ENCODE data around the gene EEF1AKMT3.

EEF1AKMT3 gene

DNA sequence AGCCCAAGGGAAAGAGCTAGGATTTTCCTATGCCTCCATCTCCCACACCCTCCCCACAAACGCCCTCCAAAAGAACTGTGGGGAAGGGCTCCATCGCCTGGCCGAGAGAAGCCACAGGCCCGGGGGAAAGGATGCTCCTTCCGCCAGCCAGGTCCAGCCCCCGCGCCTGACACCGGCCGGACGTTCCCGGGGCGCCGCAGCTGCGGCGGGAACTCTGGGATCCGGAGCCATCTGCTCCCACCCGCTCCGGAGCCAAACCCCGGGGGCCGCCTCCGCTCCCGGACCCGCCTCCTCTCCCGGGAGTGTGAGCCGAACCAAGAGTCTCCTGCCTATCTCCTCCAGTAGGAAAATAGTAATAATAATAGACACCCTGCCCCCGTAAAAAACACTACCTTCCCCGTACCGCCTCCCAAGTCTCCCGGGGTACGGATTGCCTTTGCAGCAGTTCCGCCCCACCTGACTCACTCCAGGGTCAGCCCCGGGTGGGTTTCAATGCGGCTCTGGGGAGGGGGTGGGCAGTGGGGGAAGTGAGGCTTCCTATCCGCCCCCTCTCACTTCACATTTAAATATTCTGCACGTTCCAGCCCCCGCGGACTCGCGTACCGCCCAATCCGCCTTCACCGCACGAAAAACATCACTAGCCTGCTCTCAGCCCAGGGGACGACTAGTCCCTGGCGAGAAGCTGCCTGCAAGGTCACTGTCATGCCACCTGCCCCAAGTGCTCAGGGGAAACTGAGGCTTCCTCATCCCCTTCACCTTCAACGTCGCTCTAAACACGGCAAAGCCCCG, 36.3 kb upstream of the EEF1AKMT3 start:
- DNase-seq = no peak

GRCh38 chr12:57736741-57737466, 35.5 kb upstream of the EEF1AKMT3 start:
- DNase-seq = no peak

DNA sequence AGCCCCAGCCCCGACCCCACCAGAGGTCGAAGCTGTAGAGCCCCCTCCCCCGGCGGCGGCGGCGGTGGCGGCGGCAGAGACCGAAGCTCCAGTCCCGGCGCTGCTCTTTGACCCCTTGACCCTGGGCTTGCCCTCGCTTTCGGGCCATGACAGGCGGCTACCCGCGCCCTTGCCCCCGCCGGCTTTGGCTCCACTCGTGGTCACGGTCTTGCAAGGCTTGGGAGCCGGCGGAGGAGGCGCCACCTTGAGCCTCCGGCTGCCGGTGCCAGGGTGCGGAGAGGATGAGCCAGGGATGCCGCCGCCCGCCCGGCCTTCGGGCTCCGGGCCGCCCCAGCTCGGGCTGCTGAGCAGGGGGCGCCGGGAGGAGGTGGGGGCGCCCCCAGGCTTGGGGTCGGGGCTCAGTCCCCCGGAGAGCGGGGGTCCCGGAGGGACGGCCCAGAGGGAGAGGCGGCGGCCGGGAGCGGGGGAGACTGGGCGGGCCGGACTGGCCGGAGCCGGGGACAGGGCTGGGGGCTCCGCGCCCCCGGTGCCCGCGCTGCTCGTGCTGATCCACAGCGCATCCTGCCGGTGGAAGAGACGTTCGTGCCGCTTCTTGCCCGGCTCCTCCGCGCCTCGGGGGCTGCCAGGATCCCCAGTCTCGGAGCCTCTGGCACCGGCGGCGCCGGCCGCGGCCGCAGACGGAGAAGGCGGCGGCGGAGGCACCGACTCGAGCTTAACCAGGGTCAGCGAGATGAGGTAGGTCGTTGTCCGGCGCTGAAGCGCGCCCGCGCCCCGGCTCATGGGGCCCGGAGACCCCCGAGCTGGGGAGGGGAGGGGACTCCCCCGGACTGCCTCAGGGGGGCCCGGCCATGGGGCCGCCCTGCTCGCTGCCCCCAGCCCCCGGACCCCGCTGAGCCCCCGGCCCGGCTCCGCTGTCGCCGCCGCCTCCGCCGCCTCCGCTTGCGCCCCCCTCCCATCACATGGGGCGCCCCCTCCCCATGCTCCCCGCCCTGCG, 34.6 kb upstream of the EEF1AKMT3 start:
- DNase-seq = no peak

- no peak for DNase-seq
These were observed 33.7 kb upstream of the EEF1AKMT3 start, which contains the start of gene AGAP2 for GRCh38 chr12:57738661-57739237. Gene AGAP2 (minus strand): TSS chr12:57738742. CDS start chr12:57738246, 496 bp downstream.

GRCh38 chr12:57739387-57739786, 33.0 kb upstream of the EEF1AKMT3 start:
- no peak for DNase-seq

GRCh38 chr12:57739914-57740538, 32.4 kb upstream of the EEF1AKMT3 start:
- no peak for DNase-seq

DNA sequence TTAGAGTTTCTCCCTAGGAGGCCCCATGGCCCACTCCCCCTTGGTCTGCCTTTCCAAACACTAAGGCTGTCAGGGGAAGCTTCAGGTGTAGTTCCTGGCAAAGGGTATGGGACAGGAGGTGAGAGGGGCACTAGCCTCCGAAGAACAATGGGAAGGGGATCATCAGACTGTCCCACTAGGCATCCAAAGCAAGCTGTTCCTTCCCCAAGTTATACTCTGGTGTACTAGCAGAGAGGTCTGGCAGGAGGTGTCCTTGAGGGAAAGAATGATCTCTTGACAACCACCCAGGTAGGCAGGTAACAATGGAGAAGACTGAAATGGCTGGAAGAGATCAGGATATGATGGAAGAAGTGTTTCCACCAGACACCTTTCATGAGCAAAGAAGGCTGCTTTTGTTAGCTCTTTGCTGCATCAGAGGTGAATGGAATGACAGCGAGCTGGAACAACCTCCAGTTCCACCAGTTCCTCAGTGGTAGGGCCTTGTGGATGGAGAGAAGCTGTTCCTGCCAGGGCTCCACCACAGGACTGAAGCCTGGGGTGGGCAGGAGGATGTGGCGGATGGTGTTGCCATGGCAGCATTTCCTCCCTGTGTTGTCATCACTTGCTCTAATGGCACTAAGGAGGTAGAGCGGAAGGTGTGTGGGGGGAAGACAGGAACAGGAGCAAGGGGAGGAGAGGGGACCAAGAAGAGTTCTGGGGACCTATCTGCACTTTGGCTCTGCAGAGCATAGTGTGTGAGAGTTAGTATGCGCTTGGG, 31.6 kb upstream of the EEF1AKMT3 start:
- peak; percentile 74 for DNase-seq

- DNase-seq = no peak
These were observed 31.0 kb upstream of the EEF1AKMT3 start for GRCh38 chr12:57741413-57741789.

DNA sequence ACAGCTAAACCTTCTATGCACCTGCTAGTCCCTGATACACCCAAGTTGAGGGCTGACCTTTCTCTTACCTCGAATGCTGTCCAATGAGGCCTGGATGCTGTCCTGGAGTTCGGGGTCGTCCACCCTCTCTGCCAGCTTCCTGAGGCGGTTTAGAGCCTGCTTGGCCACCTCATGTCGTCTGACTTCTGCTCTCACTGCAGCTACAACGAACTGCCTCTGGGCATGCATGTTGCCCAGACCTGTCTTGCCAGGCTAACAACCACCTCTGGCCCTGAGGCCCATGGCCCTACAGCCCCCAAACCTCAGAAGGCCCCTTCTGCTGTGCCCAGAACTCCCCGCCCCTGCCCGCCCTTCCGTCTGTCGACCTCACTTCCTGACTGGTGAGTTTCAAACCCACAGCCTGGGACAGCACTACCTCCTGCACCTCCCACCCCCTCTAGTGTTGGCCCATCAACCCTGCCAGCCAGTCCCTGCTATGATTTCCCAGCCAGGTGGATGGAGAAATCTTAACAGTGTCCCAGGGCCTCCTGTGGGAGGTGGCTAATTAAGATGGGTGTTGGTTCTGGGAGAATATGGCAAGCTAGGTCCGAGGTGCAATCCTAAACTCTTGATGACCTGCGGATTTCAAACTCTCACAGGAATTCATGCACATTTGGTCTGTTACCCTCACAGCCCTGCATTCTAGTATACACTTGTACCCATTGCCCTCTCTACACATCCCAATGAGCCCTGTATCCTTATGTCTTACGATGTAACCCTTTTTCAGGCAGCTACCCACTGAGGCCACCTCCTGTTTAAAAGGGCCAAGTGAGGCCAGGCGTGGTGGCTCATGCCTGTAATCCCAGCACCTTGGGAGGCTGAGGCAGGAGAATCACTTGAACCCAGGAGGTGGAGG, 30.3 kb upstream of the EEF1AKMT3 start:
- DNase-seq = peak; percentile 74

GRCh38 chr12:57743769-57744168, 28.6 kb upstream of the EEF1AKMT3 start:
- DNase-seq = no peak

GRCh38 chr12:57744194-57744776, 28.1 kb upstream of the EEF1AKMT3 start:
- DNase-seq = no peak

DNA sequence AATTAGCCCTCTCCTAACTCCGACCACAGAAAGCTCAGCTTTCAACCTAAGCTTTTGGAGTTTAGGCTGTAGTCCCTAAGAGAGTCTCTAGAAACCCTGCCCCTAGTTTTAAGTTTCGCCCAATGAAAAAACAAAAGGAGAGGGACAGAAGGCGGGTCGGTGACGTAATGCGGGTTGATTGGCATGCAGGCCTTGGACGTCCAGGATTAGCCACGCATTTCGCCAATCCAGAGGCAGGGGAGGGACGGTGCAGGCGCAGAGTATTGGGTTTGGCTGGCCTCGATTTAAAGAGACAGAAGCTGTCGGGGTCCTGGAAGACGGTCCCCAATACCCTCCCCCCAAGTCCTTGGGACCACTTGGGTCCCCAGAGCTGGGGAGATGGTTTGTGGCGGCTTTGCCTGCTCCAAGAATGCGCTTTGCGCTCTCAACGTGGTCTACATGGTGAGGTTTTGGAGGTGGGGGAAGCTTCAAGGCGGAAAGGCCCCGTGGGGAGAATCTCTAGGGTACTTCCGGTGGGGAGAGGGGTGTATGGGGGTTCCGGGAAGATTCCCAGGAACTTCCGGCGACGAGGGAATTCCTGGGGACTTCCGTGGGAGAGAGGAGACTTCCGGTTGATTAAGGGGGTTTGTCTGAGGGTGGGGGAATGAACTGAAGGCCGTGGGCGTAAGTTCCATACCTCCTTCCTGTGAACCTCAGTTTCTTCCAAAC, 27.5 kb upstream of the EEF1AKMT3 start, which contains the start of gene TSPAN31:
TSPAN31 (plus strand) TSS at position 263 of the 708 bp plus-strand sequence; CDS start at position 379, 116 bp downstream.
- DNase-seq = peak; percentile 88

DNA sequence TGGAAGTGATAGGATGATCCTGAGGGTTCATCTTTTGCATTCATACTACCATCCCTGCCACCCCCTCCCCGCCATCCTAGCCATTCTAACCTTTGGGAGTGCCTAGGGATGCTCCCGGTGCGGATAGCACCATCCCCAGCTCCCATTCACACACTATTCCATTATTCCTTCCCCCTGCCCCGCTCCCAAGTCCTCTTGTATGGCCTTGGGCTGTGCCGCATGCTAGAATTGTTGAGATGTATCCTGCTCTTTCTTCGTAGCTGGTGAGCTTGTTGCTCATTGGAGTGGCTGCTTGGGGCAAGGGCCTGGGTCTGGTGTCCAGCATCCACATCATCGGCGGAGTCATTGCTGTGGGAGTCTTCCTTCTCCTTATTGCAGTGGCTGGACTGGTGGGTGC, 26.9 kb upstream of the EEF1AKMT3 start:
- DNase-seq = no peak

GRCh38 chr12:57746025-57746424, 26.4 kb upstream of the EEF1AKMT3 start:
- no peak for DNase-seq

DNA sequence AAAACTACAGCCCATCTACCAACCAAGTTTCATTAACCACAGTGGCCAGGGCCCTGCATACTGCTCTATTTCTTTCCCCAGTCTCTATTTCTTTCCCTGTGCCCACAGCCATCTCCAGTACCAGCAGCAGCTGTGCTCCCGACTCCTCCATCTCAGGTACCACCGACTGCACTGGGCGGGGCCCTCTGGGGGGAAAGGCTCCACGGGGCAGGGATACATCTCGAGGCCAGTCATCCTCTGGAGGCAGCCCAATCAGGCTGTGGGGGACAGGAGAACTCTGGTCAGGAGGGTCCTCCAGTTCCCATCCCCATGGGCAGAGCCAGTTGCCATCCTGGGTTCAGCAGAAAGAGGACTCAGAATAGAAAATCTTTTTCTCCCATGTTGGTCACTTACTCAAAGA, 23.4 kb upstream of the EEF1AKMT3 start:
- no peak for DNase-seq

DNA sequence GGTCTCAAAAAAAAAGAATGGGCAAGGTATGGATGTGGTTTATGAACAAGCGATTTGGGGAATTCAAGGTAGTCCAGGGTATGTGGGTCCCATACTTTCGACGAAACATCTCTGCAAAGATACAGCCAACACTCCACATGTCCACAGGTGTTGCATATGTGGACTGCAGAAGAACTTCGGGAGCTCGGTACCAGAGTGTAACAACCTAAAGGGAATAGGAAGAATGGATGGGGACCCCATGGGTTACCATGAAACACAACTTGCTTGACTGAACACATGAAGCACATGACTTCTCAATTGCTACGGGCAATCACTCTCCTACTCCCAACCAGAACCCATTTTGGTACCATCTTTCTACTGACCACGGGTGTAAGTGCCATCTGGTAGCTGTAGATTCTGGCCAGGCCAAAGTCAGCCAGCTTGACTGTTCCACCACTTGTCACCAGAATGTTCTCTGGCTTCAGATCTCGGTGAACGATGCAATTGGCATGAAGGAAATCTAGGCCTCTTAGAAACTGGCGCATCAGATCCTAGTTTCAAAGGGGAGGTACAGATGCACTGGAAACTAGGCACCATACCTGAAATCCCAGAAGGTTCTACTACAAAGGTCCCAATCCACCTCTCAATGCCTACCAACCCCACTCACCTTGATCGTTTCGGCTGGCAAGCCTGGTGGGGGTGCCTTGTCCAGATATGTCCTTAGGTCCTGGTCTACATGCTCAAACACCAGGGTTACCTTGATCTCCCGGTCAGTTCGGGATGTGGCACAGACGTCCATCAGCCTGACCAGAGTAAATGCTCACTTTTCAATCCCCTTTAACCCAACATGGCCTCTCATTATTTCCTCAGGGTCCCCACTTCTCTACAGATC, 21.6 kb upstream of the EEF1AKMT3 start:
- DNase-seq = no peak

GRCh38 chr12:57751432-57751787, 21.0 kb upstream of the EEF1AKMT3 start:
- DNase-seq = no peak

All from activated effector memory CD4-positive, alpha-beta T cell treated with Interleukin-2 at 50 U/mL for 16 hours (primary cell).